ENCODE results near the gene SORCS3.

DNA sequence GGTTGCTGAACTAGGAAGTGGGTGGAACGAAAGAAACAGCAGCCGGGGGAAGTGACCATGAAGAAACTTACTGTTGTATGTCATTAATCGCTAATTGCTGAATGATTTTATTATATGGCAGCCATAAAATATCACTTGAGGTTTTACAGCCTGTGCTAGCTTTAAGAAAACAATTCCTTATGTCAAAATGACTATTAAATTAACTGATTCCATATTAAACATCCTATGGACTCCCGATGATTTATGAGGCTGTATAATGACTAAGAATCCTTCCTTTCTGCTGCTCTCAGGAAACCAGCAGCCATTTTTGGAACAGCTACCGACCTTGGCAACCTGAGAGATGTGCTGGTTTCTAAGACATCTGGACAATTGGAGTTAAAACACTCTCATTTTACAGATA, 421.9 kb downstream of the SORCS3 start:
- TF ChIP-seq MAX (IDR thresholded peaks at IDR 0.05) (no peak), THAP7 (CRISPR knock-in tag; IDR thresholded peaks at IDR 0.05) (no peak), CREB1 (IDR thresholded peaks at IDR 0.05) (no peak), CREB1 (CRISPR knock-in tag; IDR thresholded peaks at IDR 0.05) (no peak), ZNF549 (CRISPR knock-in tag; IDR thresholded peaks at IDR 0.05) (no peak), POLR2A (IDR thresholded peaks at IDR 0.05; ENCODE audit: insufficient read depth in 1 of 2, low read depth in 2 of 2, low read length in 2 of 2) (no peak)

Measured in HepG2 (cell line).